ENCODE data around the gene SLC27A3.
"Not testable (repeated sequence)": the region's sequence is repeated elsewhere in the genome, so short reads cannot be mapped to it uniquely, and the experiment has no call there.

The SLC27A3 gene

DNA sequence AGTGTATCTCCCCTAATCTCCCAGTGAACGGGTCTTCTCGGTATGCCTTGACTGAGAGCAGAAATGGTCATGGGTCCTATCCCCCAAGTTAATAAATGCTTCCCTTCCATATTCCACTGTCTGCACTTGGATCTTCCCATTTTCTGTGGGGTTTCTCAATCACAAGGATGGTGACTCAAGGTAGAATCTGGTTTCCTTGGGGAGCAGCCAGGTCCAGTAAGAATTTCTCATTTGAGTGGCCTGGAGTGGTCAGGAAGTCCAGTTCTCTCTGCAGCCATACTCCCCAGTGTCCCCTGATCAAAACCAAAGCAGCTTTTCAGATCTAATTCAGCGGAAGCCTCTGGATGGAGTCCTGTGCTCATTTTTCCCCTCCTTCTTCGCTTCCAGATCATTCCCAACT is 14.8 kb upstream of the SLC27A3 start:
- no peak for ATAC-seq (ENCODE audit: low read depth)
- peaks cover 74% of the 10 kb centered on the region for H3K36me3 ChIP-seq (ENCODE audit: low read depth)
- H3K27ac ChIP-seq (ENCODE audit: poor library complexity, severe bottlenecking): no peak overlapping the region

DNA sequence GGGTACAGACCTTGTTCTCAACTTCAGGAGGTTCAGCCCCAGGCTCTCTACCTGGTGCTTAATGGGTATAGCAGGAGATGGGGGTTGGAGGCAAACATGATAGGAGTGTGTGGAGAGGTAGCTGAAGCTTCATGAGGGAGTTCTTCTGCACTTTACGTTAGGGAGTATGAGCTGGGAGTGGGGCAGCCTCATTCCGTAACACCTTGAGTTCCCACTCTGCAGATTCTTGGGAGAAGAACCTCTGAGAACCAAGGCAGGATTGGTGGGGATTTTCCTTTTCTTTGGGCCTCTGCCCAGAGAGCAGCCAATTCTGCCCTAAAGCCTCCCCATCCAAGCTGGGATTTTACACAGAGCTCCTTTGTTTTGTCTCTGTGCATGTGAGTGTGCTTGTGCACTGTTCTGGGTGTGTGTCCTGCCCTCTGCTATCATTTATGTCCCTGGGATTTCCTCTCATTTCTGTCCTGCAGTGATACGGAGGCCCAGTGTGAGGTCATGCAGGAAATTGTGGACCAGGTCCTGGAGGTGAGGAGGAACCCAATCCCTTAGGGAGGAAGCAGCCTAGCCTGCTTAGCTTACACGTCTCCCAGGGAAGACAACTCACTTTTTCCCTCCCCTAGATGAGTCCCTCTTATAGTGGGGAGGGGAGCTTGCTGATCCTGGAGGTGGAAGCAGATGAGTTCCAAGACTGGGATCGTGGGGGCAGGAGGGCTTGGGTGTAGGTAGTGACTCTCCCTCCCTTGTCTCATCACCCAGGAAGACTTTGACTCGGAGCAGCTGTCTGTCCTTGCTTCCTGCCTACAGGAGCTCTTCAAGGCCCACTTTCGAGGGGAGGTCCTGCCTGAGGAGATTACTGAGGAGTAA is 11.6 kb upstream of the SLC27A3 start:
- no peak for DNase-seq (ENCODE audit: low spot score)
- ATAC-seq (ENCODE audit: low read depth): no peak
- Histone ChIP-seq H3K27ac (ENCODE audit: poor library complexity, severe bottlenecking) (no peak overlapping the region), H3K36me3 (ENCODE audit: low read depth) (peaks cover 82% of the 10 kb centered on the region), H3K4me1 (ENCODE audit: insufficient read depth, poor library complexity, severe bottlenecking) (no peaks in the 10 kb centered on the region), H3K4me3 (ENCODE audit: severe bottlenecking) (no peak overlapping the region), H3K9me3 (ENCODE audit: severe bottlenecking) (no peaks in the 10 kb centered on the region), H3K27me3 (ENCODE audit: insufficient read depth, poor library complexity, severe bottlenecking) (no peaks in the 10 kb centered on the region)
- TF ChIP-seq, protein P1, sequence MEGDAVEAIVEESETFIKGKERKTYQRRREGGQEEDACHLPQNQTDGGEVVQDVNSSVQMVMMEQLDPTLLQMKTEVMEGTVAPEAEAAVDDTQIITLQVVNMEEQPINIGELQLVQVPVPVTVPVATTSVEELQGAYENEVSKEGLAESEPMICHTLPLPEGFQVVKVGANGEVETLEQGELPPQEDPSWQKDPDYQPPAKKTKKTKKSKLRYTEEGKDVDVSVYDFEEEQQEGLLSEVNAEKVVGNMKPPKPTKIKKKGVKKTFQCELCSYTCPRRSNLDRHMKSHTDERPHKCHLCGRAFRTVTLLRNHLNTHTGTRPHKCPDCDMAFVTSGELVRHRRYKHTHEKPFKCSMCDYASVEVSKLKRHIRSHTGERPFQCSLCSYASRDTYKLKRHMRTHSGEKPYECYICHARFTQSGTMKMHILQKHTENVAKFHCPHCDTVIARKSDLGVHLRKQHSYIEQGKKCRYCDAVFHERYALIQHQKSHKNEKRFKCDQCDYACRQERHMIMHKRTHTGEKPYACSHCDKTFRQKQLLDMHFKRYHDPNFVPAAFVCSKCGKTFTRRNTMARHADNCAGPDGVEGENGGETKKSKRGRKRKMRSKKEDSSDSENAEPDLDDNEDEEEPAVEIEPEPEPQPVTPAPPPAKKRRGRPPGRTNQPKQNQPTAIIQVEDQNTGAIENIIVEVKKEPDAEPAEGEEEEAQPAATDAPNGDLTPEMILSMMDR (IDR thresholded peaks at IDR 0.05; ENCODE audit: poor library complexity, severe bottlenecking): no peak

More for the DNA sequence above, 14.8 kb upstream of the SLC27A3 start:
- H3K27me3 ChIP-seq (ENCODE audit: insufficient read depth, poor library complexity, severe bottlenecking): no peaks in the 10 kb centered on the region
- H3K4me3 ChIP-seq (ENCODE audit: severe bottlenecking): no peak overlapping the region
- TF ChIP-seq, protein P1 (IDR thresholded peaks at IDR 0.05; ENCODE audit: poor library complexity, severe bottlenecking): no peak
- H3K9me3 ChIP-seq (ENCODE audit: severe bottlenecking): no peaks in the 10 kb centered on the region
- H3K4me1 ChIP-seq (ENCODE audit: insufficient read depth, poor library complexity, severe bottlenecking): no peaks in the 10 kb centered on the region
- no peak for DNase-seq (ENCODE audit: low spot score)

DNA sequence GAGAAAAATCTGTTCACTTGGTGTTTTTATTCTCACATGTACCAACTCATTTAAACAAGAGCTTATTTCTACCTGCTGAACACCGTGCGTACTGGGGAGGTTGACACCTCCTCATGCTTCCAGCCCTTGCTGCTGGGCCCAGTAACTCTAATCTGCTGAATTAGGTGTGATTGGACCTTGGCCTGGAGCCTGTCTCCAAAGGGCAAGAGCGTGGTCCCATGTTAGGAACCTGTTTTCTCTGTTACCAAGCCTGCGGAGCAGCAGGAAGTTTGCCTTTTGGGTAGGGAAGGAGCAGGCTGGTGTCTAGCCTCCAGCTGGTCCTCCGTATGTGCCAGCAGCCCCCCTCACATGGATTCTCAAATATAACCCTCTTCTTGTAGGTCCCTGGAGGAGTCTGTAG is 10.9 kb upstream of the SLC27A3 start:
- no peak overlapping the region for H3K4me3 ChIP-seq (ENCODE audit: severe bottlenecking)
- peaks cover 87% of the 10 kb centered on the region for H3K36me3 ChIP-seq (ENCODE audit: low read depth)
- ATAC-seq (ENCODE audit: low read depth) (no peak), DNase-seq (ENCODE audit: low spot score) (no peak)
- H3K4me1 ChIP-seq (ENCODE audit: insufficient read depth, poor library complexity, severe bottlenecking): no peaks in the 10 kb centered on the region
- TF ChIP-seq, protein P1 (IDR thresholded peaks at IDR 0.05; ENCODE audit: poor library complexity, severe bottlenecking): no peak
- H3K9me3 ChIP-seq (ENCODE audit: severe bottlenecking): no peaks in the 10 kb centered on the region
- H3K27me3 ChIP-seq (ENCODE audit: insufficient read depth, poor library complexity, severe bottlenecking): no peaks in the 10 kb centered on the region
- H3K27ac ChIP-seq (ENCODE audit: poor library complexity, severe bottlenecking): no peak overlapping the region

DNA sequence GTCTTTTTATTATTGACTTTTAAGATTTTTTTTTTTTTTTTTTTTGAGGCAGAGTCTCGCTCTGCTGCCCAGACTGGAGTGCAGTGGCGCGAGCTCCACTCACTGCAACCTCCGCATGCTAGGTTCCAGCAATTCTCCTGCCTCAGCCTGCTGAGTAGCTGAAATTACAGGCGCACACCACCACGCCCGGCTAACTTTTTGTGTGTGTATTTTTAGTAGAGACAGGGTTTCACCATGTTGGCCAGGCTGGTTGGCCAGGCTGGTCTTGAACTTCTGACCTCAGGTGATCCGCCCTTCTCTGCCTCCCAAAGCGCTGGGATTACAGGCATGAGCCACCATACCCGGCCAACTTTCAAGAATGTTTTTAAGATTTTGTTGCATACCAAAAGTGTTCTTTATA is 8.5 kb upstream of the SLC27A3 start:
- H3K27me3 ChIP-seq (ENCODE audit: insufficient read depth, poor library complexity, severe bottlenecking); H3K4me1 ChIP-seq (ENCODE audit: insufficient read depth, poor library complexity, severe bottlenecking); ATAC-seq (ENCODE audit: low read depth); H3K27ac ChIP-seq (ENCODE audit: poor library complexity, severe bottlenecking); H3K4me3 ChIP-seq (ENCODE audit: severe bottlenecking); DNase-seq (ENCODE audit: low spot score); H3K9me3 ChIP-seq (ENCODE audit: severe bottlenecking): not testable (repeated sequence)
- H3K36me3 ChIP-seq (ENCODE audit: low read depth): peaks cover 77% of the 10 kb centered on the region

DNA sequence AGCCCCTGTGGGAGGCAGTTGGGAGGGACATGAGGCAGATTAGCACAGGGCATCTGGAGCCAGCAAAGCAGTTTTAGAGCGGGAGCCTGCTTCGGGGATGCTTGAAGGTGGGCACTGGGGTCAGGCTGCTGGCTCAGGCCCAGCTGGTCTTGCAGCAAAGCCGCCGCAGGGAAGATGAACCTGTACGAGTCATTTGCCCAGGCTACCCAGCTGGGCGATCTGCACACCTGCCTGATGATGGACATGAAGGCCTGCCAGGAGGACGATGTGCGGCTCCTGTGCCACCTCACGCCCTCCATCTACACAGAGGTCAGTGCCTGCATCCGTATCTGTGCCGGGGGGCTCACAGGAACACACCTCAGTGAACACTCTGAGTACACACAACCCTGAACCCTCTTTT is 7.7 kb upstream of the SLC27A3 start:
- TF ChIP-seq, protein P1 (IDR thresholded peaks at IDR 0.05; ENCODE audit: poor library complexity, severe bottlenecking): no peak
- Histone ChIP-seq H3K27ac (ENCODE audit: poor library complexity, severe bottlenecking) (no peak overlapping the region), H3K36me3 (ENCODE audit: low read depth) (peaks cover 80% of the 10 kb centered on the region), H3K9me3 (ENCODE audit: severe bottlenecking) (no peaks in the 10 kb centered on the region), H3K4me3 (ENCODE audit: severe bottlenecking) (no peak overlapping the region), H3K27me3 (ENCODE audit: insufficient read depth, poor library complexity, severe bottlenecking) (no peaks in the 10 kb centered on the region), H3K4me1 (ENCODE audit: insufficient read depth, poor library complexity, severe bottlenecking) (no peaks in the 10 kb centered on the region)
- no peak for DNase-seq (ENCODE audit: low spot score)
- ATAC-seq (ENCODE audit: low read depth): no peak

Measured in RWPE2 (cell line).